ENCODE data around the gene MMP17. TPM values are rescaled to one million over a fixed set of nuclear protein-coding genes. Genes with fewer than 3 reads are reported as not detected.
"Not testable (repeated sequence)": the region's sequence is repeated elsewhere in the genome, so short reads cannot be mapped to it uniquely, and the experiment has no call there.

MMP17 gene
- total and polyA plus RNA-seq, 10 of the 15 experiments (the other 5 are each of a cell fraction or from before 2014, with no cell fraction given) = 0.11 to 0.28 (median 0.23) TPM; not detected in 7

DNA sequence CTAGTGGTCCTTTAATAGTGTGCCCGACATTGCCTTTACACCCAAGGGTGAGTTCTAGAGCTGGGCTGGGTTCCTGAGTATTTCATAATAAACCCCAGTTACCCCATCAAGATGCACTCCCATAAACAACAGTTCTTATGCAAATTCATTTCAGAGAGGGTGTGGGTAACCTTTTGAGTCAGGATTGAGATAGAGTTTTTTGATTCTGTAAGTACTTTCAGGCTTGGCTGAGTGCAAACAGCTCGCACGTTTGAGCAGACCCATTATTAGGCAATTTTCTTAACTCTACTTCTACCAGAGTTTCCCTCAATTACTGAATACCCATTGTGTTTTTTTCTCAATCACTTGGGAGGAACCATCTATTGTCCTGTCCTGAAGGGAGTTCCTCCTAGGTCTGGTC, 50.2 kb downstream of the MMP17 start:
- ATAC-seq; H3K79me2 ChIP-seq (ENCODE audit: control insufficient read depth, insufficient read depth, low read length); H3K4me2 ChIP-seq (ENCODE audit: control insufficient read depth, insufficient read depth); H3K27me3 ChIP-seq (replicated peaks in 1 of 2; ENCODE audit: control insufficient read depth in 2 of 2, insufficient read depth in 2 of 2, low read length in 1 of 2); BruUV-seq (replicated peaks); SMC1A ChIA-PET (ENCODE audit: uncharacterized antibody, unreplicated experiment); H3K27ac ChIP-seq (ENCODE audit: control insufficient read depth, insufficient read depth); intact Hi-C loops (cut with micrococcal nuclease; ENCODE audit: unreplicated experiment); RAD21 ChIA-PET (ENCODE audit: unreplicated experiment); H3K9ac ChIP-seq (ENCODE audit: control insufficient read depth, insufficient read depth, low read length); H4K20me1 ChIP-seq (ENCODE audit: control insufficient read depth, insufficient read depth); H3K36me3 ChIP-seq (ENCODE audit: control insufficient read depth in 2 of 2, insufficient read depth in 2 of 2, low read length in 1 of 2); H3K4me3 ChIP-seq; DNase-seq (ENCODE audit: low read depth, low spot score); FAIRE-seq; CTCF ChIA-PET; in situ Hi-C loops (cut with MboI); POLR2A ChIA-PET; H3K9me3 ChIP-seq (replicated peaks; ENCODE audit: control insufficient read depth, insufficient read depth, low read length); H3K4me1 ChIP-seq (ENCODE audit: control insufficient read depth, insufficient read depth, low read length); H2AFZ ChIP-seq (ENCODE audit: control insufficient read depth, low read depth, low read length): not testable (repeated sequence)
- WGBS (ENCODE audit: insufficient coverage, insufficient replicate concordance, low lambda C conversion rate, missing lambda C conversion rate) = 8% methylated on average over 3 of the region's 3 CpGs

DNA sequence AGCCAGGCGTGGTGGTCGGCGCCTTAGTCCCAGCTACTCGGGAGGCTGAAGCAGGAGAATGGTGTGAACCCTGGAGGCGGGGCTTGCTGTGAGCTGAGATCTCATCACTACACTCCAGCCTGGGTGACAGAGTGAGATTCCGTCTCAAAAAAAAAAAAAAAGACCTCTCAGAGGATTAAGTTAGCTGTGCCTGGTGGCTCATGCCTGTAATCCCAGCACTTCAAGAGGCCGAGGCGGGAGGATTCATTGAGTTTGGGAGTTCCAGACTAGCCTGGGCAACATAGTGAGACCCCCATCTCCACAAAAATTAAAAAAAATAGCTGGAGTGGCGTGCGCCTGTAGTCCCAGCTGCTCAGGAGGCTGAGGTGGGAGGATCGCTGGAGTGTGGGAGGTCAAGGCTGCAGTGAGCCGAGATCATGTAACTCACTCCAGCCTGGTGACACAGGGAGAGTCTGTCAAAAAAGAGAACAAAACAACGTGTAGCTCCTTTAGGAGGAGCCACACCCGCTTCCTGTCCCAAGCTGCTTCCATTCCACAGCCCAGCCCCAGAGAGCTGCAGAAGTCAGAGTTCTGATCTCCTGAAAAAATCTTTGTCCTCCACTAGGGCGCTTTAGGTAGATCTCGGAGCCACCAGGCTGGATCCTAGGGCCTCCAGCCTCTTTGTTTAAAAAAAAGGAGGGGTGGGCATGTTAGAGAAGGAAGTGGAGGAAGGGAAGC, 54.8 kb downstream of the MMP17 start:
- DNase-seq (ENCODE audit: low read depth, low spot score) = no peak

More for the DNA sequence above, 54.8 kb downstream of the MMP17 start:
- in situ Hi-C loops (cut with MboI) (no loop called here), intact Hi-C loops (cut with micrococcal nuclease; ENCODE audit: unreplicated experiment) (no loop called here)
- Histone ChIP-seq H2AFZ (ENCODE audit: control insufficient read depth, low read depth, low read length) (no peak overlapping the region), H3K4me1 (ENCODE audit: control insufficient read depth, insufficient read depth, low read length) (no peaks in the 10 kb centered on the region), H3K27me3 (replicated peaks in 1 of 2; ENCODE audit: control insufficient read depth in 2 of 2, insufficient read depth in 2 of 2, low read length in 1 of 2) (no peaks in the 10 kb centered on the region; a peak in 1 of 4 replicates), H3K9me3 (replicated peaks; ENCODE audit: control insufficient read depth, insufficient read depth, low read length) (no peaks in the 10 kb centered on the region; the same call in 2 of the 3 replicates), H3K9ac (ENCODE audit: control insufficient read depth, insufficient read depth, low read length) (no peak overlapping the region), H4K20me1 (ENCODE audit: control insufficient read depth, insufficient read depth) (no peaks in the 10 kb centered on the region), H3K36me3 (ENCODE audit: control insufficient read depth in 2 of 2, insufficient read depth in 2 of 2, low read length in 1 of 2) (no peaks in the 10 kb centered on the region), H3K4me2 (ENCODE audit: control insufficient read depth, insufficient read depth) (no peak overlapping the region), H3K27ac (ENCODE audit: control insufficient read depth, insufficient read depth) (no peak overlapping the region), H3K79me2 (ENCODE audit: control insufficient read depth, insufficient read depth, low read length) (no peaks in the 10 kb centered on the region), H3K4me3 (no peak overlapping the region)
- POLR2A ChIA-PET = no interaction called here
- RAD21 ChIA-PET (ENCODE audit: unreplicated experiment) = no interaction called here
- FAIRE-seq (no peak), ATAC-seq (no peak)
- WGBS (ENCODE audit: insufficient coverage, insufficient replicate concordance, low lambda C conversion rate, missing lambda C conversion rate) = 70% methylated on average over 16 of the region's 16 CpGs
- no TSS peak for BruUV-seq (replicated peaks)
- SMC1A ChIA-PET (ENCODE audit: uncharacterized antibody, unreplicated experiment) = no interaction called here
- CTCF ChIA-PET = interaction anchor here (0.6 kb wide), 2 partner anchors 20 to 1870 kb away, joined by 3 read pairs; no protein-coding TSS in a partner anchor
- TF ChIP-seq SUPT20H (IDR thresholded peaks at IDR 0.05; ENCODE audit: borderline replicate concordance, control insufficient read depth, low read depth, low read length) = no peak
- no peak for TF ChIP-seq STAT1 (conservative IDR thresholded peaks at IDR 0.05)
- TF ChIP-seq MEF2A (IDR thresholded peaks at IDR 0.05; ENCODE audit: insufficient read depth, low read depth, low read length) = no peak
- no peak for TF ChIP-seq NR2C2 (IDR thresholded peaks at IDR 0.05; ENCODE audit: borderline replicate concordance, control insufficient read depth, insufficient read length, low read depth)

Measured in GM12878 (cell line).